OCI-LY3 (cell line): ENCODE results near the gene CEP112.

Experiments
- H2AFZ ChIP-seq: fragments of 200-600, 300-600 bp; shearing (Covaris generic); 2 replicates; pipeline ENCODE4 v1.6.0; 2014; ENCODE audit warnings: antibody characterized with exemption, low read depth, low read length
- H3K27ac ChIP-seq: fragments of 200-600, 300-600 bp; sonication (generic); 2 replicates; pipeline ENCODE4 v1.5.1; 2014; ENCODE audit warnings: mild to moderate bottlenecking, low read length, moderate library complexity, mixed read lengths
- H3K27me3 ChIP-seq: fragments of 200-600, 300-600 bp; sonication (generic); 2 replicates; pipeline ENCODE4 v1.6.1; 2014; ENCODE audit warnings: low read depth, low read length, mixed read lengths
- H3K36me3 ChIP-seq: fragments of 200-600, 300-600 bp; sonication (generic); replicated peaks from 2 replicates; pipeline ENCODE3; 2014; ENCODE audit warnings: low read depth, low read length, mixed read lengths
- H3K4me1 ChIP-seq: fragments of 300-600, 200-600 bp; sonication (generic); 2 replicates; pipeline ENCODE4 v1.6.1; 2014; ENCODE audit warnings: low read length, mixed read lengths
- H3K4me2 ChIP-seq: fragments of 200-600, 300-600 bp; sonication (generic); 2 replicates; pipeline ENCODE4 v1.6.1; 2014; ENCODE audit warnings: low read length, mixed read lengths
- H3K4me3 ChIP-seq: fragments of 300-600, 200-600 bp; sonication (generic); 2 replicates; pipeline ENCODE4 v1.5.1; 2014; ENCODE audit warnings: antibody characterized with exemption, mild to moderate bottlenecking, low read length, moderate library complexity
- H3K79me2 ChIP-seq: fragments of 300-600, 200-600 bp; shearing (Covaris generic); 2 replicates; pipeline ENCODE4 v1.6.1; 2014; ENCODE audit warnings: mild to moderate bottlenecking, low read length, mixed read lengths
- H3K9ac ChIP-seq: fragments of 300-600, 200-600 bp; shearing (Covaris generic); 2 replicates; pipeline ENCODE4 v1.6.0; 2014; ENCODE audit warnings: mild to moderate bottlenecking, low read length, moderate library complexity
- H3K9me3 ChIP-seq: fragments of 200-600, 300-600 bp; shearing (Covaris generic); 2 replicates; pipeline ENCODE4 v1.6.1; 2014; ENCODE audit warnings: low read length, mixed read lengths; ENCODE audit not compliant: insufficient read depth
- H4K20me1 ChIP-seq: fragments of 200-600, 300-600 bp; sonication (generic); 2 replicates; pipeline ENCODE4 v1.6.1; 2016; ENCODE audit warnings: low read length, mixed read lengths; ENCODE audit not compliant: insufficient read depth
- EZH2phosphoT487 ChIP-seq: fragments of 200-600 bp; shearing (Covaris generic); IDR thresholded peaks from 2 replicates; pipeline ENCODE4 v1.6.1; 2018; ENCODE audit warnings: antibody characterized with exemption, mixed run types, low read depth
- TF ChIP-seq, protein P1 (sequence below): fragments of 200-600, 300-600 bp; sonication (generic); IDR thresholded peaks from 2 replicates; pipeline ENCODE4 v1.5.1; 2014; ENCODE audit warnings: antibody characterized with exemption, low read length, low read depth

The CEP112 gene

DNA sequence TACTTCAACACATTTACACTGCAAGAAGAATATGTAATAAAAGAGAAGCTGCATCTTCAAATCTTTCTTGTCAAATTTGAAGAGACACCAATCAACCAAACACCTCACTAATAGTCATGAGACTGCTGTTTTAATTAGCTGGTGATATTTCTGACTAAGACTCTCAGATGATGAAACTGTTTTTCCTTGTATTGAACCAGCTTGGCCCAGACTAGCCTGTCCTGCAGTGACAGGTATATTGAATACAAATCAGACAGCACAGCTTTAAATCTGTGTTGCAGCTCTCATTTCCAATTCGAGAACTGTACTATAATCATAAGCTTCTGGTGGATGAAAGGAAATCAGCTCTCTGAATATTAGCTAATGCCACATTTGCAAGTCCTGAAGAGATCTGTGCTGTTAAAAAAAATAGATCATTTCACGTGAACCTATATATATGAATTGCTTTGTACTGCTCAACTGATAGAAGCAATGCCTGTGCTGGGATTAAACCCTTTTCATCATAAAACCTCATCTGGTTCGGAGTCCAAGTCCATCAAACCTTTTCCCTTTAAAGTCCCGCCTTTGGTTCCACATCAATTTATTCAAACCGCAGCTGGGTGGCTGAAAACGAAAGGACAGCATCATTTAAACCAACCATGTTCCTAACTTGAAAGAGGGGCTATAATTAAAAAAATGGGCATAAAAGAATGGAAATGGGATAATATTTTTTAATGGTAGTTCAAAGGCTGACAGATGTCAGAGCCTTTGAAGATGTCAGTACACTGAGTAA is 306.2 kb downstream of the CEP112 start:
- TF ChIP-seq EZH2phosphoT487, result no peak
- TF ChIP-seq, protein P1, sequence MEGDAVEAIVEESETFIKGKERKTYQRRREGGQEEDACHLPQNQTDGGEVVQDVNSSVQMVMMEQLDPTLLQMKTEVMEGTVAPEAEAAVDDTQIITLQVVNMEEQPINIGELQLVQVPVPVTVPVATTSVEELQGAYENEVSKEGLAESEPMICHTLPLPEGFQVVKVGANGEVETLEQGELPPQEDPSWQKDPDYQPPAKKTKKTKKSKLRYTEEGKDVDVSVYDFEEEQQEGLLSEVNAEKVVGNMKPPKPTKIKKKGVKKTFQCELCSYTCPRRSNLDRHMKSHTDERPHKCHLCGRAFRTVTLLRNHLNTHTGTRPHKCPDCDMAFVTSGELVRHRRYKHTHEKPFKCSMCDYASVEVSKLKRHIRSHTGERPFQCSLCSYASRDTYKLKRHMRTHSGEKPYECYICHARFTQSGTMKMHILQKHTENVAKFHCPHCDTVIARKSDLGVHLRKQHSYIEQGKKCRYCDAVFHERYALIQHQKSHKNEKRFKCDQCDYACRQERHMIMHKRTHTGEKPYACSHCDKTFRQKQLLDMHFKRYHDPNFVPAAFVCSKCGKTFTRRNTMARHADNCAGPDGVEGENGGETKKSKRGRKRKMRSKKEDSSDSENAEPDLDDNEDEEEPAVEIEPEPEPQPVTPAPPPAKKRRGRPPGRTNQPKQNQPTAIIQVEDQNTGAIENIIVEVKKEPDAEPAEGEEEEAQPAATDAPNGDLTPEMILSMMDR, result no peak
- Histone ChIP-seq H4K20me1 (no peaks in the 10 kb centered on the region), H2AFZ (no peak overlapping the region), H3K9ac (no peak overlapping the region), H3K79me2 (no peaks in the 10 kb centered on the region), H3K9me3 (no peaks in the 10 kb centered on the region), H3K4me2 (no peak overlapping the region), H3K4me3 (no peak overlapping the region), H3K36me3 (no peaks in the 10 kb centered on the region), H3K27me3 (no peaks in the 10 kb centered on the region), H3K4me1 (peaks cover 9% of the 10 kb centered on the region), H3K27ac (no peak overlapping the region)

DNA sequence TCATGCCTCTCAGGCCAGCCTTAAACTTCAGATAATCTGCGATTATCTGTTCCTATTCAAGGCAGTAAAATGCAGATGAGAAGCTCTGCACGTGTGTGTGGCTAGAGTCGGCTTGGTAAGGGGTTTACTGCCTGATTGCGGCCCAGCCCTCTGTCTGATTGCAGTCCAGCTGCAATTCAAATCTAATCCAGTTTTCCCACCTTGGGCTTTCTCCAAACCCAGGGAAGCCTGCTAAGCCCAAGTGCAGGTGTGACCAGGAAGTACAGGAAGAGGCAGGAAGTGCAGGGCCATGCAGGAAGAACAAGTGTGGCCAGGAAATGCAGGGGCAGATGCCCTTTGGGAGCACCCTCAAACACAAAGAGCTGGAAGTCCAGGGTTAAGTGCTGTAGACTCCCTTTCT is 314.9 kb downstream of the CEP112 start:
- H3K4me2 ChIP-seq, result no peak overlapping the region

DNA sequence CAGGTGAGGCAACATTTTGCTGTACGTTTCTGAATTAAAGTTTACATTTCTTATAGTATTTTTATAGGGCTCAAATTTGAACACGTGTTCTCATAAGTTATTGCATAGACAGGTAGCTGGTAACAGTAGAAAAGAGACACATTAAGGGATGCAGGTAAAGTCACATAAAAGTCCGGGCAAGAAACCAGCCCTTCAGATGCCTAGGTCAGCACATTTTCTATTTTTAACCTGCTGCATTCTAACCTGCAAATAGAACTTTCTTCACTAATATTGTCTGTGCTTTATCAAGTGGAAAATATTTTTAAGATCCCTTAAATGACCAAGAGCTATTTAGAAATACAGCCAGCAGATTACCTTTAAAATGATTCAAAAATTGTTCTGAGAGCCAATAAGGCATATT is 323.1 kb downstream of the CEP112 start:
- H3K36me3 ChIP-seq, result no peaks in the 10 kb centered on the region
- TF ChIP-seq EZH2phosphoT487, result no peak
- TF ChIP-seq, protein P1, result no peak

More for the DNA sequence above, 314.9 kb downstream of the CEP112 start:
- Histone ChIP-seq H3K36me3 (no peaks in the 10 kb centered on the region), H3K4me3 (no peak overlapping the region), H3K27me3 (no peaks in the 10 kb centered on the region), H3K9me3 (no peaks in the 10 kb centered on the region), H4K20me1 (no peaks in the 10 kb centered on the region), H3K79me2 (no peaks in the 10 kb centered on the region), H3K9ac (no peak overlapping the region), H3K27ac (no peak overlapping the region), H3K4me1 (no peaks in the 10 kb centered on the region), H2AFZ (no peak overlapping the region)
- TF ChIP-seq, protein P1, result no peak

DNA sequence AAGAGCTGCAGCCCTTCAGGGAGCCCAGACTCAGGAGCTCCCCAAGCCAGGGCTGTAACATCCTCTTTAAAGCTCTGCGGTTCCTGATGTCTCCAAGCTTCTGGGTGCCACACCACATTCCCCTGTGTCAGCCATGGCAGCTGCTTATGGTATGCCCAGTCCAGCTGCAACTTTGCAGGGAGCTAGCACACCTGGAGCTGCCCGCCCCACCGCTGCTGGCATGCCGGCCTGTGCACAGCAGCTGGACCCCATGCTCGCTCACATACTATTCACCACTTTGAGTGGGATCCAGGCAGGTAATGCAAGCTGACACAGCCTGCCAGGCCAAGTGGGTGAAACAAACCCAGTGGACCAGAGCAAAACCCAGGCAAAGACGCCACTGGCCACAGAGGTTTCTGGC is 324.9 kb downstream of the CEP112 start:
- H3K9me3 ChIP-seq, result 0 out of 2 replicates have a peak, but pooled peaks cover 4% of the 10 kb centered on the region

More for the DNA sequence above, 323.1 kb downstream of the CEP112 start:
- Histone ChIP-seq H3K9me3 (0 out of 2 replicates have a peak, but pooled peaks cover 4% of the 10 kb centered on the region), H4K20me1 (no peaks in the 10 kb centered on the region), H3K79me2 (no peaks in the 10 kb centered on the region), H3K27me3 (no peaks in the 10 kb centered on the region), H3K27ac (no peak overlapping the region), H3K4me1 (no peaks in the 10 kb centered on the region), H3K4me2 (no peak overlapping the region), H3K4me3 (no peak overlapping the region), H3K9ac (no peak overlapping the region), H2AFZ (no peak overlapping the region)

More for the DNA sequence above, 324.9 kb downstream of the CEP112 start:
- Histone ChIP-seq H3K36me3 (no peaks in the 10 kb centered on the region), H3K27me3 (no peaks in the 10 kb centered on the region), H4K20me1 (no peaks in the 10 kb centered on the region), H3K4me3 (no peak overlapping the region), H3K27ac (no peak overlapping the region), H2AFZ (no peak overlapping the region), H3K4me1 (no peaks in the 10 kb centered on the region), H3K79me2 (no peaks in the 10 kb centered on the region), H3K9ac (no peak overlapping the region), H3K4me2 (no peak overlapping the region)
- TF ChIP-seq EZH2phosphoT487, result no peak
- TF ChIP-seq, protein P1, result no peak
